ENCODE measurements around the gene FKBP1B.
"Not testable (repeated sequence)": the region's sequence is repeated elsewhere in the genome, so short reads cannot be mapped to it uniquely, and the experiment has no call there.

FKBP1B gene

GRCh38 chr2:24072259-24072658, 22.7 kb downstream of the FKBP1B start:
- no peak for DNase-seq

GRCh38 chr2:24073816-24074215, 24.3 kb downstream of the FKBP1B start:
- no peak for DNase-seq

- DNase-seq: no peak
These were observed 25.7 kb downstream of the FKBP1B start for GRCh38 chr2:24075259-24075658.

GRCh38 chr2:24075915-24076848, 26.6 kb downstream of the FKBP1B start, which contains the start of gene SF3B6:
Gene SF3B6, minus strand, starts transcription at chr2:24076326. Its CDS starts 97 bp downstream, at chr2:24076229.
- peak; percentile 100 for DNase-seq

- DNase-seq: no peak
These were observed 27.5 kb downstream of the FKBP1B start for GRCh38 chr2:24076849-24077534.

GRCh38 chr2:24077535-24077877, 28.0 kb downstream of the FKBP1B start:
- no peak for DNase-seq

- no peak for DNase-seq
These were observed 28.3 kb downstream of the FKBP1B start for GRCh38 chr2:24077879-24078278.

GRCh38 chr2:24080701-24081100, 31.2 kb downstream of the FKBP1B start:
- DNase-seq: no peak

GRCh38 chr2:24082787-24083566, 33.4 kb downstream of the FKBP1B start:
- DNase-seq: no peak

GRCh38 chr2:24083567-24084385, 34.2 kb downstream of the FKBP1B start:
- peak; percentile 73 for DNase-seq

GRCh38 chr2:24084386-24085199, 35.1 kb downstream of the FKBP1B start, which contains the start of gene TP53I3:
Gene TP53I3, minus strand, starts transcription at chr2:24084834. Its CDS starts 508 bp downstream, at chr2:24084326.
- DNase-seq: peak; percentile 73

GRCh38 chr2:24085200-24085489, 35.6 kb downstream of the FKBP1B start:
- DNase-seq: no peak

- no peak for DNase-seq
These were observed 36.7 kb downstream of the FKBP1B start for GRCh38 chr2:24086241-24086640.

GRCh38 chr2:24087032-24087431, 37.5 kb downstream of the FKBP1B start:
- DNase-seq: no peak

GRCh38 chr2:24088821-24089359, 39.3 kb downstream of the FKBP1B start:
- no peak for DNase-seq

GRCh38 chr2:24093270-24093669, 43.7 kb downstream of the FKBP1B start:
- DNase-seq: not testable (repeated sequence)

- not testable (repeated sequence) for DNase-seq
These were observed 45.7 kb downstream of the FKBP1B start for GRCh38 chr2:24095171-24095677.

- not testable (repeated sequence) for DNase-seq
These were observed 51.2 kb downstream of the FKBP1B start for GRCh38 chr2:24100732-24101131.

- DNase-seq: no peak
These were observed 52.5 kb downstream of the FKBP1B start for GRCh38 chr2:24101992-24102391.

- no peak for DNase-seq
These were observed 53.1 kb downstream of the FKBP1B start for GRCh38 chr2:24102677-24103076.

- DNase-seq: no peak
These were observed 54.6 kb downstream of the FKBP1B start for GRCh38 chr2:24104110-24104650.
